Nephron progenitor cell (in vitro differentiated cells): ENCODE data around the gene PWWP2A.
A peak's percentile ranks its signal among the peaks of the same experiment; 100 is the strongest.

ENCODE experiments used
- DNase-seq: peaks from one replicate; pipeline ENCODE4 v3.0.0; 2021
- H3K27ac Mint-ChIP-seq: 2 replicates; pipeline ENCODE4 v1.8.0; 2021; ENCODE audit warnings: mild to moderate bottlenecking, moderate library complexity, mixed read lengths
- H3K27me3 Mint-ChIP-seq: 2 replicates; pipeline ENCODE4 v1.8.0; 2021; ENCODE audit warnings: mild to moderate bottlenecking, low read depth, mixed read lengths; ENCODE audit not compliant: poor library complexity
- H3K36me3 Mint-ChIP-seq: 2 replicates; pipeline ENCODE4 v1.8.0; 2021; ENCODE audit warnings: low read depth, mixed read lengths
- H3K4me1 Mint-ChIP-seq: 2 replicates; pipeline ENCODE4 v1.8.0; 2021; ENCODE audit warnings: mixed read lengths
- H3K4me3 Mint-ChIP-seq: 2 replicates; pipeline ENCODE4 v1.8.0; 2021; ENCODE audit warnings: mild to moderate bottlenecking, moderate library complexity, mixed read lengths
- H3K9me3 Mint-ChIP-seq: 2 replicates; pipeline ENCODE4 v1.8.0; 2021; ENCODE audit warnings: mild to moderate bottlenecking, moderate library complexity, mixed read lengths
- TF ChIP-seq, protein P1 (sequence below): fragments of 200-600 bp; sonication (generic); IDR thresholded peaks from 2 replicates; pipeline ENCODE4 v1.5.0; 2021; ENCODE audit warnings: antibody characterized with exemption

PWWP2A gene

DNA sequence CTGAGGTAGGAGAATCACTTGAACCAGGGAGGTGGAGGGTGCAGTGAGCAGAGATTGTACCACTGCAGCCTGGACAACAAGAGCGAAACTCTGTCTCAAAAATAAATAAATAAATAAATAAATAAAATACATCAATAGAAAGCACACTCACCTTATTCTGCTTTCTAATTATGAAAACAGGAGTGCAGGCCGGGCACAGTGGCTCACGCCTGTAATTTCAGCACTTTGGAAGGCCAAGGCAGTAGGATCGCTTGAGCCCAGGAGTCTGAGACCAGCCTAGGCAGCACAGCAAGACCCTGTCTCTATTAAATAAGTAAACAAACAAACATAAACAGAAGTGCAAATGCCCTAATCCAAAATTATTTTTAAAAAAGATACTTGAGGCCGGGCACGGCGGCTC, 2.3 kb downstream of the PWWP2A start:
- H3K4me3 Mint-ChIP-seq = peak overlapping the region; percentile 91
- peaks cover 13% of the 10 kb centered on the region for H3K9me3 Mint-ChIP-seq
- peaks cover 14% of the 10 kb centered on the region for H3K4me1 Mint-ChIP-seq
- DNase-seq = no peak
- peaks cover 48% of the 10 kb centered on the region for H3K36me3 Mint-ChIP-seq
- peaks cover 5% of the 10 kb centered on the region for H3K27me3 Mint-ChIP-seq
- H3K27ac Mint-ChIP-seq = peak overlapping the region; percentile 51
- TF ChIP-seq, protein P1, sequence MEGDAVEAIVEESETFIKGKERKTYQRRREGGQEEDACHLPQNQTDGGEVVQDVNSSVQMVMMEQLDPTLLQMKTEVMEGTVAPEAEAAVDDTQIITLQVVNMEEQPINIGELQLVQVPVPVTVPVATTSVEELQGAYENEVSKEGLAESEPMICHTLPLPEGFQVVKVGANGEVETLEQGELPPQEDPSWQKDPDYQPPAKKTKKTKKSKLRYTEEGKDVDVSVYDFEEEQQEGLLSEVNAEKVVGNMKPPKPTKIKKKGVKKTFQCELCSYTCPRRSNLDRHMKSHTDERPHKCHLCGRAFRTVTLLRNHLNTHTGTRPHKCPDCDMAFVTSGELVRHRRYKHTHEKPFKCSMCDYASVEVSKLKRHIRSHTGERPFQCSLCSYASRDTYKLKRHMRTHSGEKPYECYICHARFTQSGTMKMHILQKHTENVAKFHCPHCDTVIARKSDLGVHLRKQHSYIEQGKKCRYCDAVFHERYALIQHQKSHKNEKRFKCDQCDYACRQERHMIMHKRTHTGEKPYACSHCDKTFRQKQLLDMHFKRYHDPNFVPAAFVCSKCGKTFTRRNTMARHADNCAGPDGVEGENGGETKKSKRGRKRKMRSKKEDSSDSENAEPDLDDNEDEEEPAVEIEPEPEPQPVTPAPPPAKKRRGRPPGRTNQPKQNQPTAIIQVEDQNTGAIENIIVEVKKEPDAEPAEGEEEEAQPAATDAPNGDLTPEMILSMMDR = no peak

DNA sequence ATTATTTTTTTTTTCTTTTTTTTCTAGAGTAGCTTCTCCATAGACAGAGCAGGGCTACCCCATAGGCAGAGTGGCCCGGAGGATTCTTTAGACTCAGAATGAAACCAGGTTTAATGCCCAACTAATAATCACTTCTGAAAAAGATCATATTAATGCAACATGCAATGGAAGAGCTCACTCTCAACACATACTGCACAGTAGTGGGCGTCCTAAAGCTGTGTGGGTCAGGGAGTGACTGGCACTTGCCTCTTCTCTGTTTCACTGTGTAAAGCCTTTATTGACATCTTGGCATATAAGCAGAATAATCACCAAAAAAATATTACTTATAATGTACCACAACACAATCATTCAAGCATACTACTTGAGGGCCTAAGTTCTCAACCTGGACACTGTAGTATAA, 11.1 kb downstream of the PWWP2A start:
- peaks cover 83% of the 10 kb centered on the region for H3K36me3 Mint-ChIP-seq
- H3K4me1 Mint-ChIP-seq = peaks cover 12% of the 10 kb centered on the region
- no peak overlapping the region for H3K27ac Mint-ChIP-seq
- TF ChIP-seq, protein P1 = no peak
- H3K27me3 Mint-ChIP-seq = no peaks in the 10 kb centered on the region
- DNase-seq = no peak
- no peak overlapping the region for H3K4me3 Mint-ChIP-seq
- peaks cover 13% of the 10 kb centered on the region for H3K9me3 Mint-ChIP-seq

DNA sequence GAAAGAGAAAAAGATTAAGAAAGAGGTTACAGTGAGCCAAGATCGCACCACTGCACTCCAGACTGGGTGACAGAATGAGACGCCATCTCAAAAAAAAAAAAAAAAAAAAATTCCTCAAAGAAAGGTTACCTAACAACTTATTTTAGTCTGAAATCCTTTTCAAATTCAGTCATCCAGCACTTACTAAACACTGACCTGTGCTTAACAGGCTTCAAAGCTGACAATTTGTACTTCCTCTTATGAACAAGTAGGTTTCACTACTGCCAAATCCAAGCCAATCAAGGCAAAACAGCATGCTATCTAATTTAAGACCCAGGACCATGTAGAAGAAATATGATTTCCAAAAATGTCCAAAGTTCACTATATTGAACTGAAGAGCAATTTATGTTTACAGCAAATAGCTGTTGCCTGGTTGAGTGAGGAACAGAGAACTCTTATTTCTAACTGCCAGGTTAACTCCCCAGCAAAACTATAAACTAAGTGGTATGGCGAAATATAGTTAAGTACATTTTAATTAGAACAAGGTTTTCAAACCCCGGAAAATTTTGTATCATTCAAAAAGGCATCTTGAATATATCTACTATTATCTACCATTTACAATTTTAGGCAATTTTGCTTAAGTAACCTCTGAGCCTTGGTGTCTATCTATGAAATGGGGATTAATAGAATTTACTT, 13.4 kb downstream of the PWWP2A start:
- Mint-ChIP-seq H3K36me3 (peaks cover 67% of the 10 kb centered on the region), H3K9me3 (no peaks in the 10 kb centered on the region), H3K4me1 (peaks cover 15% of the 10 kb centered on the region), H3K27me3 (no peaks in the 10 kb centered on the region), H3K27ac (peak overlapping the region; percentile 77), H3K4me3 (no peak overlapping the region)
- TF ChIP-seq, protein P1 = no peak
- no peak for DNase-seq

DNA sequence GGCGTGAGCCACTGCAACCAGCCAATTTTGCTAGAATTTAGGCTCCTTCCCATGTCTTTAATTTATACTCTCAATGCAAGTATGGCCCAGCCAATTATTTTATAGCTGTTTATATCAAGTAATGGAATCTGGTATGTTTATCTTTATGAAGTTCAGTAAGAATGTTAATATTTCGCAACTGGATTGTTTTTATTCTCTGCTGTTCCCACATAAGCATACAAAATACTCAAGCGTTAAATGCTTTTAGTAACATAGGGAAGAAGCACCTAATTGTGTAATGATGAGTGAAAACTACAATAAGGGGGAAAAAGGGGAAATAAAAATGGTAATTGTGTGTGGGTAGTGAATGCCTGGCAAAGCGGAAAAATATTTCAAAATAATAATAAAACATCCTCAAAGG, 21.3 kb downstream of the PWWP2A start:
- peaks cover 62% of the 10 kb centered on the region for H3K36me3 Mint-ChIP-seq
- no peaks in the 10 kb centered on the region for H3K9me3 Mint-ChIP-seq
- H3K27ac Mint-ChIP-seq = no peak overlapping the region
- H3K4me1 Mint-ChIP-seq = peaks cover 14% of the 10 kb centered on the region
- no peaks in the 10 kb centered on the region for H3K27me3 Mint-ChIP-seq
- no peak overlapping the region for H3K4me3 Mint-ChIP-seq
- DNase-seq = no peak
- TF ChIP-seq, protein P1 = no peak

DNA sequence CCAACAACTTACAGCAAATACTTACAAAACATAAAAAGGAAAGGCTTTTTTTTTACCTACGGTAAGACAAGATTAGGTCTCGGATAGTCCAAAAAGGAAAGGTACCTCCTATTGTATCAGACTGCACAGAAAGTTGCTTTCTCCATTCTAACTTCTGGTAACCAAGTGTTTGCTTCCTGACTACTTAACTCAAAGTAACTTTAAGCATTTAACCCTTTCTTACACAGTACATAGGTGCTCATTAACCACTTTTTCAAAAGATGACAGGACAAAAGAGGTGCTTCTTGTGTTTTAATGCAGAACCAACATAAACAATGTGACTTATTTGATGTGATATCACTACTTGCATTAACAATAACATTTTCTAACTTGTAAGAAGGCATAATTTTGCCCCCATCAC, 23.1 kb downstream of the PWWP2A start:
- Mint-ChIP-seq H3K4me1 (peaks cover 24% of the 10 kb centered on the region), H3K4me3 (no peak overlapping the region), H3K27ac (no peak overlapping the region), H3K9me3 (no peaks in the 10 kb centered on the region), H3K27me3 (no peaks in the 10 kb centered on the region), H3K36me3 (peaks cover 69% of the 10 kb centered on the region)
- TF ChIP-seq, protein P1 = no peak
- DNase-seq = no peak
